ENCODE data around the gene TRIM46. TPM values are rescaled to one million over a fixed set of nuclear protein-coding genes. Genes with fewer than 3 reads are reported as not detected.

TRIM46 gene
- total RNA-seq (2014; rRNA removed; shearing (Covaris generic)) = 0.79 and 1.0 TPM in 2 replicates

- Histone ChIP-seq H3K27me3 (no peaks in the 10 kb centered on the region), H3K4me3 (peak within 1 kb of the TSS; percentile 91), H3K9me3 (replicated peaks) (no peaks in the 10 kb centered on the region), H3K36me3 (no peaks in the 10 kb centered on the region), H3K4me1 (peaks cover 9% of the 10 kb centered on the region), H3K27ac (peak within 1 kb of the TSS; percentile 66)
- peak; percentile 57 to 69 for DNase-seq
These were observed at the start of gene TRIM46 for GRCh38 chr1:155173478-155174323. TSS of gene TRIM46 (plus strand) at chr1:155173849. CDS start at chr1:155173967, 118 bp downstream.

GRCh38 chr1:155124503-155125463, 48.9 kb upstream of the TRIM46 start:
- H3K4me1 ChIP-seq = peaks cover 49% of the 10 kb centered on the region
- peak; percentile 53 to 57 for DNase-seq
- H3K27me3 ChIP-seq = peaks cover 14% of the 10 kb centered on the region; the same call in 1 of the 2 replicates
- no peaks in the 10 kb centered on the region for H3K36me3 ChIP-seq
- no peaks in the 10 kb centered on the region for H3K9me3 ChIP-seq (replicated peaks)
- H3K27ac ChIP-seq = peak overlapping the region; percentile 1; the same call in 1 of the 2 replicates
- H3K4me3 ChIP-seq = no peak overlapping the region

GRCh38 chr1:155125511-155125945, 48.1 kb upstream of the TRIM46 start:
- H3K9me3 ChIP-seq (replicated peaks) = no peaks in the 10 kb centered on the region
- H3K36me3 ChIP-seq = no peaks in the 10 kb centered on the region
- H3K27me3 ChIP-seq = peaks cover 14% of the 10 kb centered on the region; the same call in 1 of the 2 replicates
- peaks cover 52% of the 10 kb centered on the region for H3K4me1 ChIP-seq
- no peak for DNase-seq
- H3K4me3 ChIP-seq = peak overlapping the region; percentile 58; the same call in 1 of the 2 replicates
- H3K27ac ChIP-seq = no peak overlapping the region

- DNase-seq = peak in 1 of 2 experiments; percentile 48
- peaks cover 14% of the 10 kb centered on the region; the same call in 1 of the 2 replicates for H3K27me3 ChIP-seq
- H3K4me3 ChIP-seq = peak overlapping the region; percentile 58
- H3K9me3 ChIP-seq (replicated peaks) = no peaks in the 10 kb centered on the region
- H3K36me3 ChIP-seq = no peaks in the 10 kb centered on the region
- H3K4me1 ChIP-seq = peaks cover 52% of the 10 kb centered on the region
- no peak overlapping the region for H3K27ac ChIP-seq
These were observed 47.6 kb upstream of the TRIM46 start for GRCh38 chr1:155125946-155126555.

GRCh38 chr1:155126556-155127104, 47.0 kb upstream of the TRIM46 start:
- Histone ChIP-seq H3K27me3 (peaks cover 14% of the 10 kb centered on the region; the same call in 1 of the 2 replicates), H3K36me3 (no peaks in the 10 kb centered on the region), H3K4me1 (peaks cover 52% of the 10 kb centered on the region), H3K4me3 (peak overlapping the region; percentile 58), H3K27ac (peak overlapping the region; percentile 18; the same call in 1 of the 2 replicates), H3K9me3 (replicated peaks) (no peaks in the 10 kb centered on the region)
- DNase-seq = peak; percentile 48 to 56

GRCh38 chr1:155127105-155127966, 46.3 kb upstream of the TRIM46 start, which contains the start of gene EFNA1:
TSS of gene EFNA1 (plus strand) at chr1:155127876. CDS start at chr1:155127978, 102 bp downstream.
- H3K9me3 ChIP-seq (replicated peaks) = no peaks in the 10 kb centered on the region
- DNase-seq = peak; percentile 44 to 57
- H3K4me1 ChIP-seq = peaks cover 52% of the 10 kb centered on the region
- peak within 1 kb of the TSS; percentile 18; the same call in 1 of the 2 replicates for H3K27ac ChIP-seq
- H3K4me3 ChIP-seq = peak within 1 kb of the TSS; percentile 58
- H3K36me3 ChIP-seq = no peaks in the 10 kb centered on the region
- H3K27me3 ChIP-seq = peaks cover 14% of the 10 kb centered on the region; the same call in 1 of the 2 replicates

- H3K9me3 ChIP-seq (replicated peaks) = no peaks in the 10 kb centered on the region
- no peak overlapping the region for H3K27ac ChIP-seq
- peaks cover 14% of the 10 kb centered on the region; the same call in 1 of the 2 replicates for H3K27me3 ChIP-seq
- DNase-seq = no peak
- H3K36me3 ChIP-seq = no peaks in the 10 kb centered on the region
- H3K4me3 ChIP-seq = peak overlapping the region; percentile 58
- H3K4me1 ChIP-seq = peaks cover 52% of the 10 kb centered on the region
These were observed 45.5 kb upstream of the TRIM46 start for GRCh38 chr1:155127967-155128754.

GRCh38 chr1:155128755-155129473, 44.7 kb upstream of the TRIM46 start:
- H3K27ac ChIP-seq = no peak overlapping the region
- H3K36me3 ChIP-seq = no peaks in the 10 kb centered on the region
- peaks cover 49% of the 10 kb centered on the region for H3K4me1 ChIP-seq
- peaks cover 11% of the 10 kb centered on the region; the same call in 1 of the 2 replicates for H3K27me3 ChIP-seq
- no peak for DNase-seq
- H3K4me3 ChIP-seq = no peak overlapping the region; the same call in 1 of the 2 replicates
- H3K9me3 ChIP-seq (replicated peaks) = no peaks in the 10 kb centered on the region

GRCh38 chr1:155130272-155131006, 43.2 kb upstream of the TRIM46 start:
- peaks cover 34% of the 10 kb centered on the region for H3K4me1 ChIP-seq
- H3K36me3 ChIP-seq = no peaks in the 10 kb centered on the region
- peaks cover 11% of the 10 kb centered on the region; the same call in 1 of the 2 replicates for H3K27me3 ChIP-seq
- H3K4me3 ChIP-seq = no peak overlapping the region
- no peak for DNase-seq
- no peak overlapping the region for H3K27ac ChIP-seq
- H3K9me3 ChIP-seq (replicated peaks) = no peaks in the 10 kb centered on the region

GRCh38 chr1:155131285-155131684, 42.4 kb upstream of the TRIM46 start:
- H3K27ac ChIP-seq = no peak overlapping the region
- no peaks in the 10 kb centered on the region for H3K36me3 ChIP-seq
- DNase-seq = no peak
- H3K4me3 ChIP-seq = no peak overlapping the region
- no peaks in the 10 kb centered on the region for H3K9me3 ChIP-seq (replicated peaks)
- peaks cover 8% of the 10 kb centered on the region; the same call in 1 of the 2 replicates for H3K27me3 ChIP-seq
- H3K4me1 ChIP-seq = peaks cover 26% of the 10 kb centered on the region

- no peaks in the 10 kb centered on the region for H3K9me3 ChIP-seq (replicated peaks)
- peaks cover 22% of the 10 kb centered on the region for H3K4me1 ChIP-seq
- H3K36me3 ChIP-seq = no peaks in the 10 kb centered on the region
These were observed 41.8 kb upstream of the TRIM46 start for GRCh38 chr1:155131856-155132255.

More at GRCh38 chr1:155131856-155132255, 41.8 kb upstream of the TRIM46 start:
- Histone ChIP-seq H3K27me3 (peaks cover 8% of the 10 kb centered on the region; the same call in 1 of the 2 replicates), H3K27ac (no peak overlapping the region), H3K4me3 (no peak overlapping the region)
- no peak for DNase-seq
